Kidney tubule cell (primary cell): ENCODE data around the gene FHOD3.

ENCODE experiments used
- DNase-seq: peaks from one replicate; pipeline ENCODE4 v3.0.0-alpha.2; 2018; ENCODE audit warnings: low spot score

Gene FHOD3

DNA sequence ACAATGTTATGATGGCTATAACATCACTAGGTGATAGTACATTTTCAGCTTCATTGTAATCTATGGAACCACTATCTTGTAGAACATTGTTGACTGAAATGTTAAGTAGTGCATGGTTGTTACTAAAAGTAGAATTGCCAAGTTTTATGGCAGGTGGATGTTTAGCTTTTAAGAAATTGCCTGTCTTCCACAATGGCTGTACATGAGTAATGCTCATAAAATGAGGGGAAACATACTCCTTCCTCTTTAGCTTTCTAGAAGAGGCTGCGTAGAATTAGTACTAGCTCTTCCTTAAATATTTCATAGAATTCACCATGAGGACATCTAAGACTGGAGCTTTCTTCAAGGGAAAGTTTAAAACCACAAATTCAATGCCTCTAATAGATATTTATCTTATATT is 370.3 kb downstream of the FHOD3 start:
- no peak for DNase-seq

DNA sequence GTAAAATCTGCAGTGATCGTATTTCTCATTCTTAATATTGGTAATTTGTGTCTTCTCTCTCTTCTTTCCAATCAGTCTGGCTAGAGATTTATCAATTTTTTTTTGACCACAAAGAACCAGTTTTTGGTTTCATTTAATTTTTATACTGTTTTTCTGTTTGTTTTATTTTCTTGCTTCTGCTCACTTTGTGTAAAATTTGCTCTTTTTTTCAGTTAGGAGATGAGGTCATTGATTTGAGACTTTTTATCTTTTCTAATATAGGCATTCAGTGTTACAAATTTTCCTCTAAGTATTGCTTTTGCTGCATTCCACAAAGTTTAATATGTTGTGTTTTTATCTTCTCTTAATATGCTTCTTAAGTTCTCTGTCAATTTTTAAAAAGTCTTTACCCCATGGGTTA is 370.8 kb downstream of the FHOD3 start:
- no peak for DNase-seq

DNA sequence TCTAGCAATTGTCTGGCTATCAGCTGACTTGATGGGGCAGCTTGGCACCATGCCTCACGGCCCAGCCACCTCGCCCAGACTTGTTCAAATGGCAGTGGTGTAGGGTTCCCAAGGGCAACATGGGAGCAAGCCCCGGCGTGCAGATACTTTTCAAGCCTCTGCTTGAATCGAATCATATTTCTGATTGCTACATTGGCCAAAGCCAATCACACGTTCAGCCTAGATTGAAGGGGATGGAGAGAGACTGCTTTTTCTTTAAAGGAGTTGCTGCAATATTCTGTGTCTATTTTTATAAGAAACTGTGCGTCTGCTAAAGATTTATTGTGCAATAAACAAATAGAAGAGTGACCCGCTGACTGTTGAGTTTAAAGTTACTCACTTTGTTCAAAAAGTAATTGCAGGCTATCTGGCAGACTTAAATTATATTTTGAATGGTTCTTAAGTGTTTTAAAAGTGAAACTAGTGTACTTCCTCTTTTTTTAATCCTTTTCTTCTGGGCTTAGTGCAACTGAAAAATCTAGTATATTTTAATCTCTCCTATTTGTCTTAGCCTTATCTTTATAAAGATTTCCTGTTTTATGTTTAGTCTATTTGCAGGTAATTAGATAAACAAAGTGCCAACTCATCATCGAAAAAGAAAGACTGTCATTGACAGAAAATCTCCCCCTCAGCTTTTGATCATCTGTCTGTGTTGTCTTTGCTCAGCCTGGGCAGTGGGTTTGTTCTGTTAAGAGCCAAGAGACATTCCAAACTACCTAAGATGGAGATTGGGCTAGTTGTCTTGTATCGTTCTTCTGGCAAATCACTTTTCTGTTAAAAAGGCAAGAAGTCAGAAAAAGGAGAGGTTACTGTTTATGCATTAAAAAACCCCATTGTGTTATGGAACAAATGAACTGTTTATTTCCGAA is 375.2 kb downstream of the FHOD3 start:
- DNase-seq = no peak

DNA sequence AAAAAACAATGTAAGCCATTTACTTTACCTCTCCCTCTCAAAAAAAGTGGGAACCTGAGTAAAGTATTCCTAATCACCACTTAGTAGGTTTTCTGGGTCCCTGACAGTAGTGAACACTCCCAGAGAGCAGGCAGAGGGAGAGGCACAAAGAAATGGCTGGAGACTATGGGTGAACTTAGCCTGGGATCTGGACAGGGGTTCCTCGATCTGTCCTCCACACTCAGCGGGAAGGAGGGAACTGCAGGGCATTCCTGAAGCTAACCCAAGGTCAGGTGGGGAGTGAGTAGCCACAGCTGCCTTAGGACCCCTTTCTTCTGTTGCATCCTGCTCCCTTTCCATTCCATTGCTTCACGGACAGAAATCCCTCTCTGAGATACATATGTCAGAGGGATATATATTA is 375.9 kb downstream of the FHOD3 start:
- no peak for DNase-seq

DNA sequence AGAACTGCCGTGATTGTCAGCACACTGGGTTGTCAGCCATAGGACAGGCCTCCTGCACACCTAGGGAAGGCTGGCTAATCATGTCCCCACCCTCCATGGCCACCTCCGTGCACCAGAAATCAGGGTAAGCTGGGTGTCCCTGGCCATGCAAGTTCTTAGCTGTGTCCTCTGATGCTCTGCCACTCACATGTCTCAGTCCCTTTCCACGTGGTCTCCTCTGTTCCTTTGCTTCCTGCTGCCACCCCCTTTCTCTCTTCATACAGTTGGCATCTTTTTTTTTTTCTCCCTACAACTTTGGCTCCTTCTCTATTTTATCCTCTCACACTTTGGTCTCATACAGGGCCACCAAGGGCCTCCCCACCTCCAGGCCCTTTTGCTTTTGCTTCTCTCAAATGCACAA is 377.6 kb downstream of the FHOD3 start:
- DNase-seq = no peak

DNA sequence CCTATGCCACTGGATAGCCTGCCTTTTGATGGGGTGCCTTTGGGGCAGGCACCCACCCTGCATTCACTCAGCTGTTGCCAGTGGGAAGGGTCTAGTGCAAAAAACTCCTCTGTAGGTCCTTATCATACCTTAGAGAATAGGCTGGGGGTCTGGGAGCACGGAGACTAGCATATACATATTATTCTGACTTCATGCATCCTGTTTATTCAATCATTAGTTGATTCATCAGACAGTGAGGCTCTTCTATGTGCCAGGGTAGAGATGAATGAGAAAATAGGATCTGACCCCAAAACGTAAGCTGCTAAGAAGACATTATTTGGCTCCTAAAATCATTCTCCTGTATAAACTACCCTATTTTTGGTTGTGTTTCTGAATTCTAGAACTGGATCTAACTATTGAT is 378.0 kb downstream of the FHOD3 start:
- DNase-seq = no peak

DNA sequence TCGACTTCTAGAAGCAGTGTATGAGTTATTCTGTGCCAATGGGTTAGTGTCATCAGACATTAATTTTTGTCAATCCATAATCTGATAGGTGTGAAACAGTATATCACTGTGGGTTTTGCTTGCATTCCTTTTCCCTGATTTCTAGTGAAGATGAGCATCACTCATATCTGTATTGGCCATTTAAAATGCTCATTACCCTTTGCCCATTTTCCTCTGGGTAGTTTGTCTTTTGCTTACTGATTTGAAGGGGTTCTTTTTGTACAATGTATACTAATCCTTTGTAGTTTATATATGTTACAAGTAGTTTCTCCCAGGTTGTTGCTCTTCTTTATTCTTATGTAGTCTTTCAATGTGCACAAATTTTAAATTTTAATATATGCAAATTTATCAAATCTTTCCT is 379.1 kb downstream of the FHOD3 start:
- DNase-seq = no peak

DNA sequence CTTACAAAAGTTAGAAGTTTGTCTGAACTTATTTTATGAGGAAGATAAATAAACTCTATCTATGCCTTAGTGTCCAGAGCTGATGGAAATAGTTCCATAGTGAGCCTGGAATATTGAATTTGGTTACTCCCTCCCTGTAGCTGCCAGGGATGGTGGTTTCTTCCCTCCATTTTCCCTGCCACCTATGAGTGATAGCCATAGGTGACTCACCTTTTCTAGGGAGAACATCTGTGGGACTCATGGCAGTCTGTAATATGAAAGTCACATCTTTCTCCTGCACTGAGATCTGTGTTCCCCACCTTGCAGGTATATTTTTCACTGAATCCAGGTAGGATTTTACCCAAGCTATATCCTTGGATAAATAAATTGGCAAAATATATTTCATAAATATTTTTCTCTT is 382.5 kb downstream of the FHOD3 start:
- DNase-seq = peak; percentile 12

DNA sequence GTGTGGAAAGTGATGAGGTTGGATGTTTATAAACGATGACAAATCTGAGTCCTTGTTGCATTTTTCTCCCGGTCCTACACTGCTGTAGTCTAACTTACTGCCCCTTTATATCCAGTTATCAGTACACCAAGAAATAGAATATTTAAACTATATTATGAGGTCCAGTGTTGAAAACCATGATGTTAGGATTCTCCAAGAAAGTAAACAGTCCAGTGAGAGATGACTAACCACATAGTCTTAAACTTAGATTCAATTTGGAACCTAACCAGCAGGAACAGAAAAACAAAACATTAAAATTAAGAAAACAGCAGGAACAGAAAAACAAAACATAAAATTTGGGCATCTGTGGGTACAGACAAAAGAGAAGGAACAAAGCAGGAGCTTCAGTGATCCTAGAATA is 388.1 kb downstream of the FHOD3 start:
- no peak for DNase-seq

DNA sequence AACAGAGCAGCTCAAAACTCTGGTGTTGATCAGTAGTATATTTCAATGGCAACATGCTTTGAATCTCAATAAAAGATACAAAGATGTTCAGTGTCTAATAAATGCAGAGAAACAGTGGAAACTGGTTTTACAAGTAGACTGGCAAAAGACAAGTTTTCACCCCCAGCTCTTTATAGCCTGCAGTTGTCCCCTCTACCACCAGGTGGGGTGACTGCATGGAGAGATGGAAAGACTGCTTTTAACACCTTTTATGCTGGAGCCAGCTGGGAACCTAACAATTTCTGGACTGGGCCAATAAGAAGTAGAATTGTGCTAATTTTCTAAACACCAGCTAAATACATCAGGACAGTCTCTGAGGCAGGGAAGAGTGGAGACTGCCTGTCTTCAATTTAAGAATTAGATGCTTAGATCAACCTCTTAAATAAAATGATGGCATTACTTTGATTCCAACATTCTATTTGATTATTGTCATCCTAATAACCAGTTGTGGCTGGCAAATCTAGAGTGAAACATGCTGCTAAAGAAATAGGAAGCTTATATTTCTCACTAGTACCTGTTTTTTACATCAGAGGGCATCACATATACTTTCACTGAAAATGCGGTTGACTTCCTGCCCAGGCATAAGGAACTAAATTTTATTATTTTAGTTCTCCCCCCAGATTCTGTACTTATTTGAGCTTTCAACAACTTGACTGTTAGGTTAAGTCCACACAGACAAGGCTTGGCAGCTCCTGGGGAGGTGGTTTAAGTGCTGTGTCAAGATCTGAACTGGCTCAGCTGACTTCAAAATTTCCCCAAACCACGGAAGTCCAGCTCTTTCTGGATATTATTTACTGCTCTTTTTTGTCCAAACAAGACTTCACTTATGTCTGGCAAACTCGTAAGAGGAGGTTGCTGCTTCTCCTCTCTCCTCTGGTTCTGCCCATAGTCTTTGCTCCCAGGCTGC is 390.8 kb downstream of the FHOD3 start:
- DNase-seq = peak; percentile 63

DNA sequence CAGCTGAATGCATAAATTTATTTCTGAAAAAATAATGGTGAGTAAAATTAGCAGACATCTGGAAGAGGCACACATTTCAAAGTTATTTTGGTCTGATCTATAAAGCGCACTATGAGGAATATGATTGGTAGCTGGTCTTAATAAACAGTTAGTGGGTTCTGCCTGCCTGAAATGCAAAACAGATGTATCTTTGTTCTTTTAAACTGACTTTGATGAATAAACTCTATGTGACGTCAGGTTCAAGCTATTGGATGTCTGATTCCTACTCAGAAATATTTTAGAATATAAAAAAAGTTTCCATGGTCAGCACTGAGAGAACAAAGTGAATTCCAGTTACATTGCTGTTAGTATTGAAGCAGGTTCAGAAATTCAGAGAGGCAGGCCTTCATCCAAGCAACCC is 394.9 kb downstream of the FHOD3 start:
- DNase-seq = no peak

DNA sequence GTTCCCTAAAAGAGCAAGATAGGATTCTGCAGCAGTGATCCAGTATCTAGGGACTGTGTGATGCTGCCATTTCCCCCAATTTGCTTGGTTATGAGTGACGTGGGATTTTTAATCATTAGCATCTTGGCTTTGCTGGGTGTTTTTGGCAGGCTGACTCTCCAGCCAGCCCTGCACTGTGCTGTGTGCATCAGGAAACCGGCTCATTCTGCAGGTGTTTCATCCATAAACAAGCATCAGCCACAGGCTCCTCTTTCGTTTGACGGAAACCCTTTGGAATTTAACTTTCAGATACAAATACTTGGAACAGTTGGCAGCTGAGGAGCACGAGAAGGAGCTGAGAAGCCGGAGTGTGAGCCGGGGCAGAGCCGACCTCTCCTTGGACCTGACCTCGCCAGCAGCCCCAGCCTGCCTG is 395.4 kb downstream of the FHOD3 start:
- no peak for DNase-seq

DNA sequence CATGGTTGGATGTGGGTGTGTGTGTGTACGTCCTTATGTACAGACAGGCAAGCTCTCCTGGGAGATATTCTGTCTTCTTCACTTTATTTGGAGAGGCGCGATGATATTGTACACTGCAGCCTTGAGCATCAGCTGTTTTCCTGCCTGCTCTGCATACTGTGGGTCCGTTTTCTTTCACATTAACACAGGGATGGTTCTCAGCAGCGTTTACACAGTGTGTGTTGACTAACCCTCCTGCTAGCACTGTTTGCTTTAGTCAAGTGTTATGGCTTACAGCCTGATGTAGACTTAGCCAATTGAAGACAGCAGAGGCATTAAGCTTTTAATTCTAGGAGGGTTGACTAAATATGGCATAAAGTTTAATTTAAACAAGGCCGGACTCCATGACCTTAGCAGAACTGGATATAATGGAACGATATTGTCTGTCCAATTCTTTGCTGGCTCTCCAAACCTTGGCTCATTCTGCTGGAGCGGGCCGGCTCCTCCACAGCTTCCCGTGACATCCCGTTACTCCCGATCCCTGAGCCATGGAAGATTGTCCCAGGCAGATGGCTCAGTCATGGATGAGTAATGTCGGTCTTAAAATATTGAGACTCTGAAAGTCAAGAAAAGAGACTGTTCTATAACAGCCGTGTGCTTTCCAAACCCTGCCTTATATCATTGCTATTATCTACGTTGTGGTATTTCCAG is 396.6 kb downstream of the FHOD3 start:
- no peak for DNase-seq

DNA sequence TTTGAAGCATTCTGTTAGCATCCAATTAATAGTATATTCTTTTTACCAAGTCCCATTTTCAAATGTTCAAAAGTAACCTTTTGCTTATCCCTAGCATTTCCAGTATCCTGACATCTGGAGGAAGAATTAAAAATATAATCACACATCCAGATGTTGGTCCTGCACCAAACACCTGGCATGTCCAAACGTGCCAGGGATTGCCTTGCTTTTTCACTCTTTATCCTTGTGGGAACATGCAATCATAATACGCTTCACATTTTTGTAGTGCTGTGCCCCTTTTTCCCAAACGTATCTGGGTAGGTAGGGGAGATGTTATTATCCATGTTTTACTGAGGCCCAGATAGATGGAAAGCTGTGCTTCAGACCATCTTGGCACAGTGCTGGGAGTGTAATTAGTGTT is 398.3 kb downstream of the FHOD3 start:
- no peak for DNase-seq

DNA sequence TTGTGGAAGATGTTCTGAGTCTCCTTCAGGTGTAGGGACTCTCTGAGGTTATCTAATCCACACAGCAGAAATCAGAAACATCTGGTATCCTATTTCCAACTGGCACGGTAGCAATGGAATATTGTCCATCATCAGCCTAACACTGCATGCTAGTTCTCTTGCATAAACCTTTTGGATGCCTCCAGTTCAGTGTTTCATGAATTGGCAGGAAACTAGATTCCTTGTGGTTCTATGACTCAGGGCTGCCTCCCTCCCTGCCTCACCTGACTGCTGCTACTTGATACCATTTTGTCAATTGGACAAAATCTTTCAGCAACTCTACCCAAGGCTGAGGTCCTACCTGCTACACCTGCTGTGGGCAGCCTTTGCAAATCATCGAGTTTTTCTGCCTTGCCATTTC is 400.4 kb downstream of the FHOD3 start:
- DNase-seq = peak; percentile 81

DNA sequence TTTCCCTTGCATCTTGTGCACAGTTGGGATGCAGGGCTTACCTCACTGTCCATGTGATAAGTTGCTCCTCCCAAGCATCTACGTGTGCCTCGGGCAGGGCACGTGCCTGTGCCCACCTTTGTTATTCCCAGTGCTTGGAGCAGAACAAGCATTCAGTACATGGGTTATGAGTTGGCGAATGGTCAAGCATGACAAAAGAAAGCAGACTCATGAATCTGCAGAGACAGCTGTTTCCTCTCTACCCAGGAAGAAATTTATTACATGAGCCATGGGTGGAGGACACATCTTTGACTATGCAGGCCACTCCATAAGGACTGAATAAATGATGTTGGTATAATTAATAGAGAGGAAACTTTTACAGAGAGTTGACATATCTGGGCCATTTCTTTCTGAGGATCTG is 403.4 kb downstream of the FHOD3 start:
- DNase-seq = peak; percentile 9

DNA sequence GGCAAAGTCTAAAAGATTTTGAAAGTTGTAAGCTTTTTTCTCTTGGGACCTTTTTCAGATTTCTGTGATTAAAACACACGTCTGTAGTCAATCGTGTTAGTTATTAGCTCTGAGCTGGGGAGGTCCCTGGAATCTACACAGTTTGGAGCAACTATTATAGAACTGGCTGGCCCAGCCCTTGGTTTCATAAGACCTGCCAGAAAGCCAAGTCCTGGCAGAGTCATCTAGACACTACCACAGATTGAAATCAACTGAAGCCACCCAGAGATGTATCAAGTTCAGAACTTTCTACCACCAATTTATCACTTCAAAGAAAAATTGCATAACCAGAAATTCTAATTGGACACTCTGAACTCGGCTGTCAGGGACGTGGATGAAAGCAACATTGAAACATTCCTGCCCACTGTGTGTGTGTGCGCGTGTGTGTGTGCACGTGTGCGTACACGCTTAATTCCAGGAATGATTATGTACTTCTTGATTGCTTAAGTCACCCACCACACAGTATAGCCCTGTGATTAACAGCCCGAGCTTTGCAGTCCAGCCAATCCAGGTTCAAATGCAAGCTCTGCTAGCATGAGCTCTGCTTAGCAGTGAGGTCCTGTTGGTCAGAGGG is 405.0 kb downstream of the FHOD3 start:
- no peak for DNase-seq

DNA sequence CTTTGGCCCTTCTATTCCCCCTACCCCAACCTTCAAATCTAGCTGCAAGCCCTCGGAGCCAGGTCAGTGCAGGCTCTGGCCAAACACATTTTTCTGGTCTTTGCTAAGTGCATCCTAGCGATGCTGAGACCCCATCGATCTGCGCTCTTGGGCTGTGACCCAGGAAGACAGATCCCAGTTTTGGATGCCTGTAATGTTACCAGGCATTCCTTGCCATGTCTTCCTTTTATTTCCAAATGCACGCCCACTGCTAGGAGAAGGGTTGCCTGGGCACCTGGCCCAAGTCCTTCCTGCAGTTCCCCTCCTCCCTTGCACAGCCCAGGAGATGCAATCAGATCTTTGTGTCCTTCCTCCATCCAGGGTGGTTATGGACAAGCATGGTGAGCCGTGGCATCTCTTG is 406.6 kb downstream of the FHOD3 start:
- DNase-seq = no peak

DNA sequence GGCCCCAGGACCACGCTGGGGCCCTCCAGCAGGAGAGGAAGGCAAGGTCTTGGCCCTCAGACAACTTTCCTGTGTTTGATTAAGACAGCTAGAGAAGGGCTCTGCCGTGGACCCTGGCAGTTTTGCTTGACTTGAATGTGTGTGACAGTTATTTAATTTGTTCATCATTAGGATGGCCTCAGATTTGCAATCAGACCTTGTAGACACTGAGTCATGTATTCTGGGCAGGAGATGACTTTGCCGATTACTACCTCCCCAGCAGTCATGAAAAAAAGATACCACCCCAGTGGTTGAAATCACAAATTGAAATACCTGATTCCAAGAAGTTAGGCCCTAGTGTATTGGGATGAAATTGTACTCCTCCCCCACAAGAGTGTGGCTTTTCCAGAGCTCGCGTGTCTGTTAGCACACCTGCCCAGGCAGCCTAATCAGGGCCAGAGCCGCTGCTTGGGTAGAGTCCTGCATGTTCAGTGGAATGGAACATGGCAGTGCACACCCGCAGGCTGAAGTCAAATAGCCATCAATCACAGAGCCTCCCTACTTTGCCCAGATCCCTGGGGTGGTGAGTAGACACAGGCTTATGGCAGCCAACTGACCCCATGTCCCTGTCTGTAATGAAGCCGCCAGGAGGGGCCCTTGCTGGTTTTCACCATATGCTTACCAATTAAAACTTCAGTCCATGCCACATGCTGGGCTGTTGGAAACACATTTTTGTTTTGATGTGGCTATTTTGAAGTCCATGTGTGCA is 408.8 kb downstream of the FHOD3 start:
- peak; percentile 63 for DNase-seq

DNA sequence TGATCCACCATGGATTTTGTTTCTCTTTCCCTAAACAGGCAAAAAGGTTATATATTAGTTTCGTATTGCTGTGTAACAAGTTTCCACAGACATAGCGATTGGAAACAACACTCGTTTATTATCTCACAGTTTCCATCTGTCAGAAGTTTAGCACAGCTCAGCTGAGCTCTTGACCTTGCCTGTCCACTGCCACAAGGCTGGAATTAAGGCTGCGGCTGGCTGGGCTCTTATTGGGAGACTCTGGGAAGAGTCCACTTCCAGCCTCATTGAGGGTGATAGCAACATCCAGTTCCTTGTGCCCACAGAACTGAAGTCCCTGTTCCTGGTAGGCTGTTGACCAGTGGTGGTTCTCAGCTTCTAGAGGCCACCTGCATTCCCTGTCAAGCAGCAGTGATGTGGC is 410.9 kb downstream of the FHOD3 start:
- no peak for DNase-seq

DNA sequence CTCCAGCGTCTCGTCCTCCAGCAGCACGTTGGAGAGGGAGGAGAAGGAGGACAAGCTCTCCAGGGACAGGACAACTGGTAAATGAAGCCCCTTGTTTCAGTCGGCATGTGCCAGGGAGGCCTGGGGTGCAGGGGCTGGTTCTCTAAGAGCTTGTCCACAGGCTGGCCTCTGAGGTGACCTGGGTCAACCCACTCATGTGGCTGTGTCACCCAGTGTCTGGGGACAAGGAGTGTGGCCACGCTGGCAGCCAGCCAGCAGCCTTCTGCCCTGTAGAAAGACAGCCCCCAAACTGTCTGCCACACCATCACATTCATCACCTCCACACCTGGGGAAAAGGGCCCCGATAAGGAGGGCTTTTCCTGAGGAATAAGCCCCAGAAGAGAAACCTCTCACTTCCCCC is 411.8 kb downstream of the FHOD3 start:
- no peak for DNase-seq
